Measurements from ENCODE around the gene C6orf136. TPM values are rescaled to one million over a fixed set of nuclear protein-coding genes. Genes with fewer than 3 reads are reported as not detected.

C6orf136 gene
- total RNA-seq, 1 experiment from 2014 or later: 25.4 TPM

DNA sequence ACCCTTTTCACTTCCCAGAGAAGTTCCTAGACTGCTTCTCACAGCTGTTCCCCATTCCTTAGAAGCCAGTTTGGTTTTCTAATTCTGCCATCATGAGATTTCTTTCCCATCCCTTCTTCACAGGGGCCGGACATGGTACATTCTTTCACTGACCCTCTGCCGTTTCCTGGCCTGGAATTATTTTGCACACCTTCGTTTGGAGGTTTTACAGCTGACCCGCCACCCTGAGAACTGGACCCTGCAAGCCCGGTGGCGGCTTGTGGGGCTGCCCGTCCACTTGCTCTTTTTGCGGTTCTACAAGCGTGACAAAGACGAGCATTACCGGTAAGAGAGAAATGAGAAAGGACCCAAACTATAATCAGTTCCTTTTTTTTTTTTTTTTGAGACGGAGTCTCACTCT, 4.2 kb downstream of the C6orf136 start:
- CTCF ChIA-PET: no interaction called here
- peaks cover 63% of the 10 kb centered on the region for H3K36me3 Mint-ChIP-seq (ENCODE audit: insufficient read depth, unreplicated experiment)
- H3K36me3 ChIP-seq (ENCODE audit: control insufficient read depth, insufficient read depth, low read length): peaks cover 2% of the 10 kb centered on the region; the same call in 1 of the 2 replicates
- DNase-seq: no peak
- intact Hi-C loops (cut with micrococcal nuclease; ENCODE audit: unreplicated experiment): no loop called here
- H3K27me3 ChIP-seq (replicated peaks; ENCODE audit: control insufficient read depth, insufficient read depth, low read length): no peaks in the 10 kb centered on the region
- no peaks in the 10 kb centered on the region for H3K4me1 ChIP-seq
- H3K9me3 ChIP-seq: no peaks in the 10 kb centered on the region
- POLR2A ChIA-PET: no interaction called here
- BruUV-seq (replicated peaks): no TSS peak
- H3K9me3 Mint-ChIP-seq (ENCODE audit: unreplicated experiment): no peaks in the 10 kb centered on the region
- peaks cover 5% of the 10 kb centered on the region for H3K4me1 Mint-ChIP-seq (ENCODE audit: low read depth, unreplicated experiment)
- no peak overlapping the region for H3K4me3 Mint-ChIP-seq (ENCODE audit: unreplicated experiment)
- no peak overlapping the region for H3K27ac Mint-ChIP-seq (ENCODE audit: unreplicated experiment)
- H3K27me3 Mint-ChIP-seq (ENCODE audit: insufficient read depth, unreplicated experiment): no peaks in the 10 kb centered on the region
- TF ChIP-seq, protein P1, sequence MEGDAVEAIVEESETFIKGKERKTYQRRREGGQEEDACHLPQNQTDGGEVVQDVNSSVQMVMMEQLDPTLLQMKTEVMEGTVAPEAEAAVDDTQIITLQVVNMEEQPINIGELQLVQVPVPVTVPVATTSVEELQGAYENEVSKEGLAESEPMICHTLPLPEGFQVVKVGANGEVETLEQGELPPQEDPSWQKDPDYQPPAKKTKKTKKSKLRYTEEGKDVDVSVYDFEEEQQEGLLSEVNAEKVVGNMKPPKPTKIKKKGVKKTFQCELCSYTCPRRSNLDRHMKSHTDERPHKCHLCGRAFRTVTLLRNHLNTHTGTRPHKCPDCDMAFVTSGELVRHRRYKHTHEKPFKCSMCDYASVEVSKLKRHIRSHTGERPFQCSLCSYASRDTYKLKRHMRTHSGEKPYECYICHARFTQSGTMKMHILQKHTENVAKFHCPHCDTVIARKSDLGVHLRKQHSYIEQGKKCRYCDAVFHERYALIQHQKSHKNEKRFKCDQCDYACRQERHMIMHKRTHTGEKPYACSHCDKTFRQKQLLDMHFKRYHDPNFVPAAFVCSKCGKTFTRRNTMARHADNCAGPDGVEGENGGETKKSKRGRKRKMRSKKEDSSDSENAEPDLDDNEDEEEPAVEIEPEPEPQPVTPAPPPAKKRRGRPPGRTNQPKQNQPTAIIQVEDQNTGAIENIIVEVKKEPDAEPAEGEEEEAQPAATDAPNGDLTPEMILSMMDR (IDR thresholded peaks at IDR 0.05; ENCODE audit: insufficient read depth in 1 of 2, low read depth in 1 of 2, low read length in 1 of 2, severe bottlenecking in 1 of 2, unreplicated experiment in 1 of 2): no peak
- no peak overlapping the region for H3K4me3 ChIP-seq (ENCODE audit: low read depth, low read length)

DNA sequence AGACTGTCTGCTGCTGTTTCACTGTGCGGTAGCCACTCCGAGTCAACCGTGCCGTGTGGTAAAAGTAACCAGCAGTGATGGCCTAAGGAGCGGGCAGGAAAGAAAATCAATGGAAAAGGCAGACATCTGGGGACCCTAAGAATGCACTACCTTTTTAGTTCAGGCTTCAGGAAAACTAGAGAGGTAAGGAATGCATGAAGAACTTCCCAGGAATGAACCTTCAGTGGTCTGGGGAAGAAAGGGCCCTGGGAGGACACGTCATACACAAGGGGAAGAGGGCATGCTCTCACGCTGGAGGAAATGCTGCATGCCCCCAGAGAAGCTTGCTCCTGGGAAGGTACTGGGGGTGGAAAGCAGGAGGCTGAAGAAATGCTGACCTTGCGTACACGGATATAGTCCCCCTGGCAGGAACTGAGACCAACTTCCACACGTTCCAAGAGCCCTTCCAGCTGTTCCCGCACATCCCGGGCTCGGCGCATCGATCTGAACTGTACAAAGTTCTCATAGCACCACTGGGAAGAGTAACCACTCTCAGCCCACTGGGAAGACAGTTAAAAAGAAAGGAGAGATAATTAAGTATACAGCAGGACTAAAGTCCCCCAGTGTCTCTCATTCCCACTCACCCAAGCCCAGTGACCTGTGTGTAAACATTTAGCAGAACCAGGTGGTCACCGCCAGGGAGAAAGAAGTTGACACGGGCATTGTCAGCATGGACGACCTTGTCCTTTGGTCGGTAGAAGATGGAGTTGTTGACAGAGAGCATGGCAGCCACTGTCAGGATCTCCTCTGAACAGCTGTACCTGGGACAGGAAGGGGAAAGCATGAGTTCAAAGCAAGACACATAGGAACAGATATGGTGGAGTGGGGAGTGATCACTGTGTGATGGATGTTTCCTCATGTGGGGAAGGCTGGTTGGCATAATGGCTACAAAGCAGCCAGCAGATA, 8.1 kb downstream of the C6orf136 start:
- H3K36me3 ChIP-seq (ENCODE audit: control insufficient read depth, insufficient read depth, low read length): peaks cover 2% of the 10 kb centered on the region; the same call in 1 of the 2 replicates
- ChIA-PET CTCF (no interaction called here), POLR2A (no interaction called here)
- BruUV-seq (replicated peaks): no TSS peak
- Mint-ChIP-seq H3K27ac (ENCODE audit: unreplicated experiment) (no peak overlapping the region), H3K4me3 (ENCODE audit: unreplicated experiment) (no peak overlapping the region), H3K27me3 (ENCODE audit: insufficient read depth, unreplicated experiment) (no peaks in the 10 kb centered on the region), H3K4me1 (ENCODE audit: low read depth, unreplicated experiment) (no peaks in the 10 kb centered on the region), H3K36me3 (ENCODE audit: insufficient read depth, unreplicated experiment) (peaks cover 68% of the 10 kb centered on the region), H3K9me3 (ENCODE audit: unreplicated experiment) (no peaks in the 10 kb centered on the region)
- H3K4me3 ChIP-seq (ENCODE audit: low read depth, low read length): no peak overlapping the region
- TF ChIP-seq, protein P1 (IDR thresholded peaks at IDR 0.05; ENCODE audit: insufficient read depth in 1 of 2, low read depth in 1 of 2, low read length in 1 of 2, severe bottlenecking in 1 of 2, unreplicated experiment in 1 of 2): no peak
- no peak for DNase-seq
- no peaks in the 10 kb centered on the region for H3K4me1 ChIP-seq
- no peaks in the 10 kb centered on the region for H3K9me3 ChIP-seq
- intact Hi-C loops (cut with micrococcal nuclease; ENCODE audit: unreplicated experiment): no loop called here
- no peaks in the 10 kb centered on the region for H3K27me3 ChIP-seq (replicated peaks; ENCODE audit: control insufficient read depth, insufficient read depth, low read length)

DNA sequence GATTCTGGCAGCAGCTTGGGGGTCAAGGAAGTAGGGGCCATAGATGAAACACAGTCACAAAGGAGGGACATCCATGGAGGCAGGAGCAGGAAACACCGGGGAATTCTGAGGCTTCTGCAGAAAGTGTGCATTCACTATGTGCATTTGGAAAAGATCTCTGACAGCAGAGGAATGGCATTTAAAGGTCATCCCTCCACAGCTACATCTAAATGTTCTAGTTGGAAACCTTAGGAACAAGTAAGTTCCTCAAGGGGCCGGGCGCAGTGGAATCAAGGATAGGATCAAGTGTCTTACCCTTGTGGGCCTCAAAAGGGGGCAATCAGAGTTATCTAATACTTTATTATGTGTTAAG, 8.8 kb downstream of the C6orf136 start:
- no peaks in the 10 kb centered on the region for H3K4me1 ChIP-seq
- Mint-ChIP-seq H3K36me3 (ENCODE audit: insufficient read depth, unreplicated experiment) (peaks cover 73% of the 10 kb centered on the region), H3K4me1 (ENCODE audit: low read depth, unreplicated experiment) (no peaks in the 10 kb centered on the region), H3K4me3 (ENCODE audit: unreplicated experiment) (no peak overlapping the region), H3K27me3 (ENCODE audit: insufficient read depth, unreplicated experiment) (no peaks in the 10 kb centered on the region), H3K27ac (ENCODE audit: unreplicated experiment) (no peak overlapping the region), H3K9me3 (ENCODE audit: unreplicated experiment) (no peaks in the 10 kb centered on the region)
- H3K36me3 ChIP-seq (ENCODE audit: control insufficient read depth, insufficient read depth, low read length): peaks cover 2% of the 10 kb centered on the region; the same call in 1 of the 2 replicates
- TF ChIP-seq, protein P1 (IDR thresholded peaks at IDR 0.05; ENCODE audit: insufficient read depth in 1 of 2, low read depth in 1 of 2, low read length in 1 of 2, severe bottlenecking in 1 of 2, unreplicated experiment in 1 of 2): no peak
- intact Hi-C loops (cut with micrococcal nuclease; ENCODE audit: unreplicated experiment): no loop called here
- DNase-seq: no peak
- ChIA-PET CTCF (no interaction called here), POLR2A (no interaction called here)
- H3K4me3 ChIP-seq (ENCODE audit: low read depth, low read length): no peak overlapping the region
- no TSS peak for BruUV-seq (replicated peaks)
- no peaks in the 10 kb centered on the region for H3K27me3 ChIP-seq (replicated peaks; ENCODE audit: control insufficient read depth, insufficient read depth, low read length)
- H3K9me3 ChIP-seq: no peaks in the 10 kb centered on the region
